H9 (cell line): ENCODE results near the gene MAP2K7. TPM values are rescaled to one million over a fixed set of nuclear protein-coding genes. Genes with fewer than 3 reads are reported as not detected.

Source experiments
- DNase-seq: peaks from one replicate; pipeline ENCODE4 v3.0.0-alpha.2; 2017
- H2AFZ ChIP-seq: one replicate; pipeline ENCODE4 v1.6.1; 2013; ENCODE audit warnings: mild to moderate bottlenecking, low read length, control low read depth, moderate library complexity
- H2AK5ac ChIP-seq: 2 replicates; pipeline ENCODE4 v1.6.1; 2013; ENCODE audit warnings: low read length, control low read depth, mixed read lengths; ENCODE audit not compliant: insufficient read length
- H2BK120ac ChIP-seq: one replicate; pipeline ENCODE4 v1.6.1; 2013; ENCODE audit warnings: low read depth, mild to moderate bottlenecking, low read length, control low read depth, inconsistent platforms; ENCODE audit not compliant: poor library complexity, severe bottlenecking
- H2BK12ac ChIP-seq: 2 replicates; pipeline ENCODE4 v1.6.1; 2013; ENCODE audit warnings: low read length, control low read depth, mixed read lengths, low read depth; ENCODE audit not compliant: insufficient read length
- H2BK15ac ChIP-seq: 2 replicates; pipeline ENCODE4 v1.6.1; 2013; ENCODE audit warnings: low read depth, low read length, control low read depth
- H2BK20ac ChIP-seq: one replicate; pipeline ENCODE4 v1.6.1; 2013; ENCODE audit warnings: low read depth, mild to moderate bottlenecking, low read length, control low read depth, inconsistent platforms; ENCODE audit not compliant: poor library complexity, severe bottlenecking
- H2BK5ac ChIP-seq: 2 replicates; pipeline ENCODE4 v1.6.1; 2013; ENCODE audit warnings: low read length, control low read depth, mixed read lengths; ENCODE audit not compliant: insufficient read length
- H3K14ac ChIP-seq: 2 replicates; pipeline ENCODE4 v1.6.1; 2013; ENCODE audit warnings: low read length, control low read depth; ENCODE audit not compliant: insufficient read depth
- H3K18ac ChIP-seq: 2 replicates; pipeline ENCODE4 v1.6.1; 2013; ENCODE audit warnings: low read depth, mild to moderate bottlenecking, mixed read lengths, low read length, control low read depth; ENCODE audit not compliant: insufficient read length
- H3K23ac ChIP-seq: 2 replicates; pipeline ENCODE4 v1.6.1; 2013; ENCODE audit warnings: low read length, control low read depth, mixed read lengths, low read depth; ENCODE audit not compliant: insufficient read length
- H3K23me2 ChIP-seq: 2 replicates; pipeline ENCODE4 v1.6.1; 2013; ENCODE audit warnings: low read depth, mild to moderate bottlenecking, mixed read lengths, low read length, control low read depth; ENCODE audit not compliant: insufficient read length, poor library complexity, severe bottlenecking
- H3K27ac ChIP-seq: 2 replicates; pipeline ENCODE4 v1.5.1; 2013; ENCODE audit warnings: low read length, control low read depth, mixed read lengths, low read depth; ENCODE audit not compliant: insufficient read length
- H3K27me3 ChIP-seq: 2 replicates; pipeline ENCODE4 v1.6.1; 2013; ENCODE audit warnings: low read length, control low read depth, inconsistent platforms; ENCODE audit not compliant: insufficient read depth
- H3K4ac ChIP-seq: 2 replicates; pipeline ENCODE4 v1.6.1; 2013; ENCODE audit warnings: low read depth, mild to moderate bottlenecking, control low read depth, inconsistent platforms, low read length, moderate library complexity
- H3K4me1 ChIP-seq: 2 replicates; pipeline ENCODE4 v1.6.1; 2013; ENCODE audit warnings: low read length, control low read depth, inconsistent platforms; ENCODE audit not compliant: insufficient read depth
- H3K4me2 ChIP-seq: 2 replicates; pipeline ENCODE4 v1.6.1; 2013; ENCODE audit warnings: low read length, control low read depth, mixed read lengths; ENCODE audit not compliant: insufficient read length, insufficient read depth
- H3K56ac ChIP-seq: 2 replicates; pipeline ENCODE4 v1.6.1; 2013; ENCODE audit warnings: low read depth, mild to moderate bottlenecking, mixed read lengths, low read length, control low read depth; ENCODE audit not compliant: insufficient read length
- H3K79me1 ChIP-seq: 2 replicates; pipeline ENCODE4 v1.6.1; 2013; ENCODE audit warnings: low read depth, mild to moderate bottlenecking, moderate library complexity, low read length, control low read depth, inconsistent platforms; ENCODE audit not compliant: insufficient read depth, poor library complexity, severe bottlenecking
- H3K79me2 ChIP-seq: 2 replicates; pipeline ENCODE4 v1.6.1; 2013; ENCODE audit warnings: low read length, control low read depth, inconsistent platforms; ENCODE audit not compliant: insufficient read depth
- H3K9ac ChIP-seq: 2 replicates; pipeline ENCODE4 v1.6.1; 2013; ENCODE audit warnings: low read length, control low read depth, mixed read lengths; ENCODE audit not compliant: insufficient read length; ENCODE audit errors: extremely low read depth
- H3K9me3 ChIP-seq: one replicate; pipeline ENCODE4 v1.6.1; 2013; ENCODE audit warnings: low read depth, low read length, inconsistent platforms; ENCODE audit not compliant: control insufficient read depth
- H3T11ph ChIP-seq: one replicate; pipeline ENCODE4 v1.6.1; 2013; ENCODE audit warnings: mild to moderate bottlenecking, low read length, control low read depth, inconsistent platforms
- H4K20me1 ChIP-seq: one replicate; pipeline ENCODE4 v1.6.1; 2013; ENCODE audit not compliant: control insufficient read depth, insufficient read length, insufficient read depth
- H4K5ac ChIP-seq: 2 replicates; pipeline ENCODE4 v1.6.1; 2013; ENCODE audit warnings: low read depth, mild to moderate bottlenecking, mixed read lengths, low read length, control low read depth; ENCODE audit not compliant: insufficient read length
- H4K8ac ChIP-seq: replicated peaks from 2 replicates; pipeline ENCODE4 v1.6.1; 2013; ENCODE audit warnings: low read length, control low read depth, mixed read lengths, low read depth; ENCODE audit not compliant: insufficient read length
- H4K91ac ChIP-seq: 2 replicates; pipeline ENCODE4 v1.6.1; 2013; ENCODE audit warnings: low read depth, mild to moderate bottlenecking, moderate library complexity, mixed read lengths, low read length, control low read depth; ENCODE audit not compliant: insufficient read length
- H3K27ac Mint-ChIP-seq, 3 experiments: 2 replicates in 2 of 3; 3 replicates in 1 of 3; pipeline ENCODE4 v1.8.0; 2020 to 2021; ENCODE audit warnings: mixed read lengths in 3 of 3, mild to moderate bottlenecking in 1 of 3, moderate library complexity in 1 of 3
- H3K27me3 Mint-ChIP-seq: 2 replicates; pipeline ENCODE4 v1.8.0; 2021; ENCODE audit warnings: low read depth, mild to moderate bottlenecking, moderate library complexity, mixed read lengths
- H3K36me3 Mint-ChIP-seq, 3 experiments: 2 replicates in 2 of 3; 3 replicates in 1 of 3; pipeline ENCODE4 v1.8.0; 2020 to 2021; ENCODE audit warnings: low read depth in 3 of 3, mixed read lengths in 3 of 3; ENCODE audit not compliant: insufficient read depth in 1 of 3
- H3K4me1 Mint-ChIP-seq, 2 experiments: 2 replicates each; pipeline ENCODE4 v1.8.0; 2020; ENCODE audit warnings: mixed read lengths in 2 of 2
- H3K4me3 Mint-ChIP-seq, 2 experiments: 2 replicates in 1 of 2; 3 replicates in 1 of 2; pipeline ENCODE4 v1.8.0; 2020 to 2021; ENCODE audit warnings: mild to moderate bottlenecking in 2 of 2, mixed read lengths in 2 of 2, moderate library complexity in 1 of 2
- H3K9me3 Mint-ChIP-seq, 2 experiments: 2 replicates in 1 of 2; 3 replicates in 1 of 2; pipeline ENCODE4 v1.8.0; 2020; ENCODE audit warnings: mild to moderate bottlenecking in 2 of 2, mixed read lengths in 2 of 2, moderate library complexity in 1 of 2
- CTCF ChIP-seq: fragments of 200-600 bp; sonication (generic); conservative IDR thresholded peaks from 3 replicates; pipeline ENCODE4 v1.8.0; 2021; ENCODE audit warnings: antibody characterized with exemption, mild to moderate bottlenecking
- WGBS: extraction: QIAGEN DNeasy Blood & Tissue Kit; methylation state at CpG from one replicate; pipeline ENCODE4 v1.1.7; 2013; ENCODE audit warnings: missing lambda C conversion rate, low lambda C conversion rate, mixed read lengths; ENCODE audit not compliant: insufficient read length; ENCODE audit errors: extremely low coverage; 5-methylcytosine and 5-hydroxymethylcytosine counted together
- total RNA-seq: library from RNA; stranded (reverse); gene quantifications from 2 replicates; pipeline ENCODE4 v1.2.1, GENCODE V29; 2021

The MAP2K7 gene
- total RNA-seq, 1 experiment from 2014 or later, result 48.1 TPM

DNA sequence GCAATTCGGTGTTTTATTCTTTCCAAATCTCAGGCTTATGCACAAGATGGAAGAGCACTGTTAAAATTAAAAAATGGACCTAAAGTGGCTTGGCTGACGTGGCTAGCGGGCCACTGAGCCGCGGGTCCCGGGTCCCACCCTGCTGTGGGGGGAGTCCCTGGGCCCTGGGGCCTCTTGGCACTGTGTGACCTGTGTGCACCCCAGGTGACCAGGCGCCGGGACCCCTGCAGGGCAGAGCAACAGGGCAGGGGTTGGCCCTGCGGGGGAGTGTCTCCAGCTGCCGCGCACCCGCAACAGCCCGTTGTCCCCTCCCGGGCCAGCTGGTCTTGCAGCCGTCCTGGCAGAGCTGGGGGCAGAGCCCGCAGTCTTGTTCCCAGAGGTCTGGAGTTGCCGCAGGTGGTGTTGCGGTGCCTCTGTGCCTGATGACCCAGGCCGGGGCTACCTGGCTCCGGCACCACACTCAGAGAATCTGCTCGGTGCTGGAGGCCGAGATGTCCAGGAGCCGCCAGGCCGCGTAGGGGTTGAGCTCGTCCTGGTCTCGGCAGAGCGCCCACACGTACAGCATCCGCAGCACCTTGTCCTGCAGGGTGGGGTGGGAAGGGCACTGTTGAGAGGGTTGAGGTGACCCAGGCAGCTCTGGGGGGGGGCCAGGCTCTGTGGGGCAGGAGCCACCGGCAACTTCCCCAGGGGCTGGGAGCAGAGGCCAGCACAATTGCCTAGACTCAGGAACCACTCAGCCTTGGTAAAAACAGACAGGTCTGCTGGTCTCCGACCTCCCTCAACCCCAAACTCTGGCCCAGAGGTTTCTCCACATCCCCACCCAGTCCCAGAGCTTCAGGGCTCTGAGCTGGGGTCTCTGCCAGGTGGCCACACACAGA lies 23.3 kb downstream of the MAP2K7 start:
- TF ChIP-seq CTCF, result no peak
- H3K9me3 ChIP-seq, result no peaks in the 10 kb centered on the region
- H2AK5ac ChIP-seq, result no peak overlapping the region
- no peak overlapping the region for H4K5ac ChIP-seq
- no peak overlapping the region for H3K9ac ChIP-seq
- H2BK120ac ChIP-seq, result no peak overlapping the region
- no peak overlapping the region for H4K8ac ChIP-seq
- no peak overlapping the region for H3K27ac ChIP-seq
- no peaks in the 10 kb centered on the region for H4K20me1 ChIP-seq
- no peak overlapping the region for H3K4me2 ChIP-seq
- no CpG with 5 or more reads among the region's 32 CpGs for WGBS
- no peaks in the 10 kb centered on the region for H3K23me2 ChIP-seq
- no peak overlapping the region for H2BK20ac ChIP-seq
- no peak overlapping the region for H4K91ac ChIP-seq
- Mint-ChIP-seq H3K4me1 (peaks cover 6 to 11% of the 10 kb centered on the region in 2 experiments), H3K4me3 (peak overlapping the region; percentile 60 to 85), H3K36me3 (peaks cover 5 to 43% (median 23%) of the 10 kb centered on the region in 3 experiments; a peak in 6 of 7 replicates), H3K27ac (no peak overlapping the region), H3K27me3 (no peaks in the 10 kb centered on the region), H3K9me3 (no peaks in the 10 kb centered on the region)
- H3K14ac ChIP-seq, result no peak overlapping the region; the same call in 1 of the 2 replicates
- no peak overlapping the region for H3K4ac ChIP-seq
- H3K4me1 ChIP-seq, result 0 out of 2 replicates have a peak, but pooled peaks cover 4% of the 10 kb centered on the region
- H3K79me1 ChIP-seq, result no peaks in the 10 kb centered on the region
- no peak overlapping the region for H2BK15ac ChIP-seq
- H2BK12ac ChIP-seq, result no peak overlapping the region
- DNase-seq, result no peak
- no peak overlapping the region for H2AFZ ChIP-seq
- no peak overlapping the region for H3K23ac ChIP-seq
- no peak overlapping the region for H3K18ac ChIP-seq
- H2BK5ac ChIP-seq, result no peak overlapping the region
- no peak overlapping the region for H3K56ac ChIP-seq
- H3T11ph ChIP-seq, result no peak overlapping the region
- no peaks in the 10 kb centered on the region for H3K79me2 ChIP-seq
- no peaks in the 10 kb centered on the region for H3K27me3 ChIP-seq
